H1 (cell line): ENCODE results near the gene PRKAG1. TPM values are rescaled to one million over a fixed set of nuclear protein-coding genes. Genes with fewer than 3 reads are reported as not detected.

Source experiments
- CTCF ChIA-PET: fragments of 300-600 bp; sonication (Branson Sonifier 250); formaldehyde crosslinking; loops from one replicate; lab custom pipeline; 2021; ENCODE audit not compliant: partially characterized antibody; lab: Charles Lee
- POLR2A ChIA-PET: fragments of 300-600 bp; sonication (Branson Sonifier 250); formaldehyde crosslinking; loops from one replicate; lab custom pipeline; 2021; ENCODE audit warnings: inconsistent platforms; ENCODE audit not compliant: partially characterized antibody; lab: Charles Lee
- DNase-seq, 2 experiments: peaks; one replicate each; pipeline versions ENCODE4 v3.0.0 to v3.0.0-alpha.2; 2010 to 2022; ENCODE audit warnings: low spot score in 2 of 2, low read depth in 1 of 2, mixed read lengths in 1 of 2
- FAIRE-seq: peaks from 2 replicates; lab custom pipeline; 2011; peaks lifted over from hg19 to GRCh38; lab: Jason Lieb, UNC
- H2AFZ ChIP-seq: 2 replicates; pipeline ENCODE4 v1.8.1; 2012; ENCODE audit warnings: low read length, inconsistent platforms
- H2AK5ac ChIP-seq: 2 replicates; pipeline ENCODE4 v1.6.1; 2013; ENCODE audit warnings: low read depth, low read length
- H2BK120ac ChIP-seq: replicated peaks from 2 replicates; pipeline ENCODE3; 2013; ENCODE audit warnings: low read depth, low read length, inconsistent platforms
- H2BK12ac ChIP-seq: 2 replicates; pipeline ENCODE4 v1.6.1; 2013; ENCODE audit warnings: low read depth, low read length
- H2BK15ac ChIP-seq: 2 replicates; pipeline ENCODE4 v1.6.1; 2013; ENCODE audit warnings: low read length
- H2BK20ac ChIP-seq: 2 replicates; pipeline ENCODE4 v1.6.1; 2013; ENCODE audit warnings: low read length
- H2BK5ac ChIP-seq: 2 replicates; pipeline ENCODE4 v1.6.1; 2013; ENCODE audit warnings: low read depth, low read length
- H3K14ac ChIP-seq: 2 replicates; pipeline ENCODE4 v1.6.1; 2013; ENCODE audit warnings: inconsistent platforms; ENCODE audit not compliant: insufficient read length
- H3K18ac ChIP-seq: 2 replicates; pipeline ENCODE4 v1.6.1; 2013; ENCODE audit warnings: low read length; ENCODE audit errors: extremely low read depth
- H3K23ac ChIP-seq: 2 replicates; pipeline ENCODE4 v1.6.1; 2013; ENCODE audit warnings: inconsistent platforms; ENCODE audit not compliant: insufficient read length
- H3K23me2 ChIP-seq: 2 replicates; pipeline ENCODE4 v1.6.1; 2013; ENCODE audit warnings: low read depth, low read length
- H3K27ac ChIP-seq: 2 replicates; pipeline ENCODE4 v1.6.1; 2011; ENCODE audit warnings: low read depth, low read length, inconsistent platforms
- H3K27me3 ChIP-seq, 4 experiments: replicated peaks in 1 of 4; 1 replicate in 1 of 4; 2 replicates in 3 of 4; pipeline versions ENCODE4 v1.6.1 to v1.8.1; 2011 to 2013; ENCODE audit warnings: low read length in 3 of 4, mild to moderate bottlenecking in 3 of 4, inconsistent platforms in 2 of 4, mixed read lengths in 2 of 4, moderate library complexity in 1 of 4; ENCODE audit not compliant: control insufficient read depth in 3 of 4, insufficient read depth in 3 of 4; ENCODE audit errors: extremely low read depth in 1 of 4
- H3K36me3 ChIP-seq, 4 experiments: 2 replicates each; pipeline versions ENCODE4 v1.6.1 to v1.8.1; 2011 to 2013; ENCODE audit warnings: mild to moderate bottlenecking in 4 of 4, low read length in 3 of 4, moderate library complexity in 2 of 4, control low read depth in 1 of 4, inconsistent platforms in 1 of 4; ENCODE audit not compliant: insufficient read depth in 4 of 4, control insufficient read depth in 2 of 4
- H3K4ac ChIP-seq: replicated peaks from 2 replicates; pipeline ENCODE3; 2013; ENCODE audit warnings: low read length, low read depth, mixed read lengths, inconsistent platforms; ENCODE audit not compliant: insufficient read length
- H3K4me1 ChIP-seq, 4 experiments: replicated peaks in 1 of 4; 1 replicate in 1 of 4; 2 replicates in 3 of 4; pipeline versions ENCODE4 v1.6.1 to v1.8.1; 2011 to 2013; ENCODE audit warnings: low read length in 3 of 4, inconsistent platforms in 2 of 4, mixed read lengths in 1 of 4; ENCODE audit not compliant: insufficient read depth in 4 of 4, control insufficient read depth in 3 of 4
- H3K4me2 ChIP-seq, 2 experiments: 2 replicates each; pipeline versions ENCODE4 v1.6.1 to v1.8.1; 2011 to 2013; ENCODE audit warnings: low read depth in 2 of 2, low read length in 2 of 2, control low read depth in 1 of 2, inconsistent platforms in 1 of 2, mild to moderate bottlenecking in 1 of 2; ENCODE audit not compliant: insufficient read depth in 1 of 2
- H3K4me3 ChIP-seq, 4 experiments: fragments of 200-600, 300-600 bp in 1 of 4; sonication (generic), shearing (Covaris generic), sonication (Bioruptor Twin) in 1 of 4; 2 replicates each; pipeline versions ENCODE4 v1.5.1 to v1.8.1; 2011 to 2016; ENCODE audit warnings: low read length in 4 of 4, low read depth in 3 of 4, control low read depth in 2 of 4, inconsistent platforms in 2 of 4, mild to moderate bottlenecking in 2 of 4, mixed read lengths in 1 of 4, moderate library complexity in 1 of 4; ENCODE audit not compliant: insufficient read depth in 2 of 4; ENCODE audit errors: extremely low read depth in 1 of 4
- H3K56ac ChIP-seq: replicated peaks from 2 replicates; pipeline ENCODE3; 2013; ENCODE audit warnings: low read depth, mild to moderate bottlenecking, mixed read lengths, low read length, inconsistent platforms; ENCODE audit not compliant: insufficient read length
- H3K79me1 ChIP-seq: 2 replicates; pipeline ENCODE4 v1.6.1; 2013; ENCODE audit warnings: low read depth, low read length, control low read depth
- H3K79me2 ChIP-seq, 2 experiments: 2 replicates each; pipeline versions ENCODE4 v1.6.1 to v1.8.1; 2012 to 2013; ENCODE audit warnings: low read length in 2 of 2, mild to moderate bottlenecking in 2 of 2, inconsistent platforms in 1 of 2; ENCODE audit not compliant: insufficient read depth in 2 of 2, control insufficient read depth in 1 of 2
- H3K9ac ChIP-seq, 4 experiments: replicated peaks in 1 of 4; 1 replicate in 1 of 4; 2 replicates in 3 of 4; pipeline versions ENCODE4 v1.6.1 to v1.8.1; 2011 to 2013; ENCODE audit warnings: low read depth in 3 of 4, low read length in 3 of 4, control low read depth in 2 of 4, mild to moderate bottlenecking in 2 of 4, moderate library complexity in 2 of 4, inconsistent platforms in 1 of 4; ENCODE audit errors: extremely low read depth in 1 of 4
- H3K9me3 ChIP-seq, 2 experiments: 2 replicates each; pipeline versions ENCODE4 v1.6.1 to v1.8.1; 2012 to 2013; ENCODE audit warnings: mild to moderate bottlenecking in 2 of 2, moderate library complexity in 2 of 2, control low read depth in 1 of 2, inconsistent platforms in 1 of 2, low read depth in 1 of 2, low read length in 1 of 2, mixed read lengths in 1 of 2; ENCODE audit not compliant: insufficient read depth in 2 of 2
- H4K20me1 ChIP-seq, 2 experiments: replicated peaks in 1 of 2; 2 replicates each; pipeline versions ENCODE3 to v1.8.1; 2011 to 2013; ENCODE audit warnings: inconsistent platforms in 2 of 2, low read length in 2 of 2, mild to moderate bottlenecking in 1 of 2; ENCODE audit not compliant: insufficient read depth in 2 of 2, control insufficient read depth in 1 of 2
- H4K5ac ChIP-seq: 2 replicates; pipeline ENCODE4 v1.6.1; 2013; ENCODE audit warnings: low read length, low read depth, mixed read lengths, inconsistent platforms; ENCODE audit not compliant: insufficient read length
- H4K8ac ChIP-seq: 2 replicates; pipeline ENCODE4 v1.8.0; 2013; ENCODE audit warnings: mild to moderate bottlenecking, moderate library complexity, low read length, inconsistent platforms; ENCODE audit not compliant: insufficient read depth; ENCODE audit errors: extremely low read depth
- H4K91ac ChIP-seq: replicated peaks from 2 replicates; pipeline ENCODE3; 2013; ENCODE audit warnings: low read length, mixed read lengths, inconsistent platforms; ENCODE audit not compliant: insufficient read length
- CHD2 ChIP-seq: IDR thresholded peaks from 2 replicates; pipeline ENCODE4 v1.6.1; 2012; ENCODE audit warnings: low read length, improper control_type of control experiment
- CREB1 ChIP-seq: IDR thresholded peaks from 2 replicates; pipeline ENCODE4 v1.6.1; 2012; ENCODE audit warnings: inconsistent platforms
- EZH2 ChIP-seq: fragments of 200-600 bp; sonication (generic); IDR thresholded peaks from 2 replicates; pipeline ENCODE4 v1.7.1; 2012; ENCODE audit warnings: low read depth, mild to moderate bottlenecking, moderate library complexity, low read length, inconsistent platforms; ENCODE audit not compliant: severe bottlenecking
- KDM4A ChIP-seq: IDR thresholded peaks from one replicate; pipeline ENCODE4 v1.7.1; 2012; ENCODE audit warnings: low read depth, mild to moderate bottlenecking, moderate library complexity, low read length, inconsistent platforms; ENCODE audit not compliant: severe bottlenecking
- SP1 ChIP-seq: IDR thresholded peaks from 2 replicates; pipeline ENCODE4 v1.6.1; 2011; ENCODE audit warnings: low read depth, low read length
- WGBS, 2 experiments: shearing (Covaris generic) in 1 of 2; methylation state at CpG; one replicate each; pipeline versions ENCODE4 v1.1.6 to v1.1.7; 2013 to 2015; ENCODE audit warnings: low lambda C conversion rate in 2 of 2, mixed read lengths in 2 of 2, inconsistent platforms in 1 of 2, low coverage in 1 of 2, missing lambda C conversion rate in 1 of 2; ENCODE audit not compliant: insufficient replicate concordance in 2 of 2, insufficient coverage in 1 of 2, insufficient read length in 1 of 2; ENCODE audit errors: extremely low coverage in 1 of 2, missing lambda C conversion rate in 1 of 2; 5-methylcytosine and 5-hydroxymethylcytosine counted together
- long read RNA-seq, 2 experiments: library from RNA in 1 of 2; library from capped mRNA in 1 of 2; stranded (forward); transcript quantifications; one replicate each; pipeline ENCODE4 v2.0.0, GENCODE V29; 2021; ENCODE audit warnings: inconsistent platforms in 1 of 2
- polyA minus RNA-seq, 3 experiments: library from RNA; depleted of rRNA, polyadenylated mRNA; stranded (reverse); fragments of >200 nt; gene quantifications; 1 replicate in 2 of 3; 2 replicates in 1 of 3; pipeline ENCODE4 v1.2.3, GENCODE V29; 2011
- polyA plus RNA-seq, 7 experiments: library from polyadenylated mRNA; depleted of rRNA in 3 of 7; stranded (reverse) in 5 of 7; unstranded in 2 of 7; fragments of >200 nt in 5 of 7; fragments of 200-250 nt in 2 of 7; gene quantifications; 1 replicate in 5 of 7; 2 replicates in 1 of 7; 4 replicates in 1 of 7; pipeline versions ENCODE4 v1.2.1 to v1.2.3, GENCODE V29; 2011 to 2013; ENCODE audit warnings: missing spikeins in 2 of 7, mixed read lengths in 2 of 7
- total RNA-seq: library from RNA; stranded (reverse); fragmentation: NEBNext Ultra II Directional; extraction: Animal tissue kit (Norgen Biotek cat#: 25700); gene quantifications from 2 replicates; pipeline ENCODE4 v1.2.1, GENCODE V29; 2021
- TF ChIP-seq, protein P1 (sequence below): IDR thresholded peaks from 2 replicates; pipeline ENCODE4 v1.6.1; 2011; ENCODE audit warnings: low read length, improper control_type of control experiment

The PRKAG1 gene
- total RNA-seq (36.3 and 38.6 TPM in 2 replicates), polyA plus RNA-seq (2011; rRNA removed) (32.3 and 57.5 TPM in 2 replicates), polyA minus RNA-seq (2011; rRNA and poly(A)+ RNA removed) (27.7 and 50.1 TPM in 2 replicates)
- 43.9 TPM for polyA plus RNA-seq (2011; cell fraction: cytosol; rRNA removed)
- polyA plus RNA-seq (2011; cell fraction: nucleus; rRNA removed): 20.4 TPM
- 41.3 to 53.9 TPM (median 44.4 TPM) in 4 replicates for polyA plus RNA-seq (2012, experiment 1 of 2)
- 35.5 TPM for polyA plus RNA-seq (2012, experiment 2 of 2)
- 37.2 TPM for polyA plus RNA-seq (2013, experiment 1 of 2)
- 38.9 TPM for polyA plus RNA-seq (2013, experiment 2 of 2)
- polyA minus RNA-seq (2011; cell fraction: cytosol; rRNA and poly(A)+ RNA removed): 17.1 TPM
- polyA minus RNA-seq (2011; cell fraction: nucleus; rRNA and poly(A)+ RNA removed): 14.7 TPM
- long read RNA-seq, experiment 1, transcript PRKAG1-206 (12 exons, 1,699 nt): major isoform, 8 of 41 reads
- long read RNA-seq, experiment 1, partial matches to known transcripts: 23 of 41 reads
- long read RNA-seq, experiment 1, other reads (novel, unspliced or antisense): 10 of 41 reads
- long read RNA-seq, experiment 2, transcript PRKAG1-206 (12 exons, 1,699 nt): major isoform, 84 of 125 reads
- long read RNA-seq, experiment 2, partial matches to known transcripts: 27 of 125 reads
- long read RNA-seq, experiment 2, other reads (novel, unspliced or antisense): 8 of 125 reads

DNA sequence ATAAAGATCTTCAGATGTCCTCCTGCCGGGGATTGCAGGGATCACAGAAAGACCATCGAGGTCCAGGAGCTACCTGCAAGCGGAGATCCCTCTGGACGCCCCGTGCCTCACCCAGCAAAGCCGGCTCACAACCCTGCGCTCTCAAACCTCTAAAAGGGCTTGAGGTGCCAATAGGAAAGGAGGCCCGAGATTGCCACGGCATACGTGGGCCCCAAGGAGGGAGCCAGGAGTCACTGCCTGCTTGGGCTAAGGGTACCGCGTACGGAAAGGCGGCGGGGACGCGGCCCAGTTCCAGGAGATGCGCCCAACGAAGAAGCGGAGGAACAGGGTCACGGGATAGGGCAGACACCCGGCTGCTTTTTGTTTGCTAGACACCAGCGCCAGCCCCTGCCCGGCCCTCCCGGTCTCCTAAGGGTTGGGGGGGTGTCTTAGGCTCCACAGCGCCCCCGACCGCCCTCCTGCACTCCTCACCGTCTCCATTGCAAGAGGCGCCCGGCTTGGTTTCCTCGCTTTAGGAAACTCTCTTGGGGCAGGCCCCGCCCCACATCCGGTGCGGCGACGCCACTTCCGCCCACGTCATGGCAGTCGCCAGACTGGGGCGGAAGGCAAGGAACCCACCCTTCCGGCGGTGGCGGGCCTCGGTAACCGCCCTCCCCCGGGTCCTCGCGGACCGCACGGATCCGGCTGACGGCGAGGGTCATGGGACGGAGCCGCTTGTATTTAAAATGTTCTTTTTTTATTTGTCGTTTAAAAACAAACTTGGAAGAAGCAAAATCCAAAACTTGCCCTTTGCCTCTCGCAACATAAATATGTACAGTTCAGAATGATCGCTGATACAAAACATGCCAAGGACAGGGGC lies at the start of gene PRKAG1:
Gene PRKAG1, minus strand, starts transcription at position 516 of the 859 bp plus-strand sequence. Its CDS starts 36 bp downstream, at position 480.
- H3K36me3 ChIP-seq: peaks cover 0 to 20% (median 11%) of the 10 kb centered on the region in 4 experiments; a peak in 5 of 8 replicates
- H2AK5ac ChIP-seq: peak within 1 kb of the TSS; percentile 98; the same call in 1 of the 2 replicates
- H3K23ac ChIP-seq: no peak within 1 kb of the TSS
- H3K14ac ChIP-seq: no peak within 1 kb of the TSS
- no peak within 1 kb of the TSS for H2BK120ac ChIP-seq
- CTCF ChIA-PET: interaction anchor here (0.7 to 11.5 kb wide), 15 partner anchors 10 to 84 kb away, joined by 3 to 207 read pairs (median 5); partner anchors contain the start of genes DDN and WNT1
- peak within 1 kb of the TSS; percentile 64; the same call in 1 of the 2 replicates for H2AFZ ChIP-seq
- peaks cover 0 to 6% (median 1%) of the 10 kb centered on the region in 4 experiments; a peak in 4 of 7 replicates for H3K4me1 ChIP-seq
- H4K91ac ChIP-seq: no peak within 1 kb of the TSS
- peak within 1 kb of the TSS; percentile 79 to 95 (median 88) for H3K9ac ChIP-seq
- peaks cover 0 to 3% of the 10 kb centered on the region in 2 experiments for H4K20me1 ChIP-seq
- no peaks in the 10 kb centered on the region; the same call in 1 of the 2 replicates for H3K79me1 ChIP-seq
- DNase-seq: peak; percentile 96
- H3K4ac ChIP-seq: peak within 1 kb of the TSS; percentile 40
- H3K18ac ChIP-seq: peak within 1 kb of the TSS; percentile 92; the same call in 1 of the 2 replicates
- H4K8ac ChIP-seq: peak within 1 kb of the TSS; percentile 90; the same call in 1 of the 2 replicates
- peak within 1 kb of the TSS; percentile 85 for H3K27ac ChIP-seq
- H4K5ac ChIP-seq: peak within 1 kb of the TSS; percentile 87
- no peak within 1 kb of the TSS for H2BK20ac ChIP-seq
- peak within 1 kb of the TSS; percentile 65 to 92 (median 80) for H3K4me3 ChIP-seq
- H3K23me2 ChIP-seq: peaks cover 8% of the 10 kb centered on the region
- no peak within 1 kb of the TSS for H2BK15ac ChIP-seq
- FAIRE-seq: no peak
- peak within 1 kb of the TSS; percentile 79 for H2BK5ac ChIP-seq
- peak within 1 kb of the TSS; percentile 84; the same call in 1 of the 2 replicates for H2BK12ac ChIP-seq
- peak within 1 kb of the TSS; percentile 20 for H3K56ac ChIP-seq
- 3% methylated on average over 57 of the region's 59 CpGs; no CpG with 5 or more reads in 1 of the 2 experiments for WGBS, 2 experiments
- POLR2A ChIA-PET: interaction anchor here (0.6 to 22.2 kb wide), 27 partner anchors 9 to 548 kb away, joined by 3 to 339 read pairs (median 4); partner anchors contain the start of genes DDN, FKBP11, RND1 and TROAP
- no peaks in the 10 kb centered on the region for H3K79me2 ChIP-seq
- no peaks in the 10 kb centered on the region for H3K9me3 ChIP-seq
- no peaks in the 10 kb centered on the region for H3K27me3 ChIP-seq
- H3K4me2 ChIP-seq: peak within 1 kb of the TSS; percentile 87 to 92
- TF ChIP-seq SP1 (no peak; the same call in 1 of the 2 replicates), EZH2 (no peak), KDM4A (no peak), CREB1 (peak; percentile 93), CHD2 (no peak)
- TF ChIP-seq, protein P1, sequence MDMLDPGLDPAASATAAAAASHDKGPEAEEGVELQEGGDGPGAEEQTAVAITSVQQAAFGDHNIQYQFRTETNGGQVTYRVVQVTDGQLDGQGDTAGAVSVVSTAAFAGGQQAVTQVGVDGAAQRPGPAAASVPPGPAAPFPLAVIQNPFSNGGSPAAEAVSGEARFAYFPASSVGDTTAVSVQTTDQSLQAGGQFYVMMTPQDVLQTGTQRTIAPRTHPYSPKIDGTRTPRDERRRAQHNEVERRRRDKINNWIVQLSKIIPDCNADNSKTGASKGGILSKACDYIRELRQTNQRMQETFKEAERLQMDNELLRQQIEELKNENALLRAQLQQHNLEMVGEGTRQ: no peak
